Putamen (tissue), 1 donor: Measurements from ENCODE around the gene FN1.
"Not testable (repeated sequence)": the region's sequence is repeated elsewhere in the genome, so short reads cannot be mapped to it uniquely, and the experiment has no call there.

ENCODE experiments used
- DNase-seq: peaks from one replicate; pipeline ENCODE4 v3.0.0-alpha.2; 2016; ENCODE audit warnings: low spot score

FN1 gene

GRCh38 chr2:215364157-215365155, 71.4 kb downstream of the FN1 start:
- DNase-seq, result no peak

DNA sequence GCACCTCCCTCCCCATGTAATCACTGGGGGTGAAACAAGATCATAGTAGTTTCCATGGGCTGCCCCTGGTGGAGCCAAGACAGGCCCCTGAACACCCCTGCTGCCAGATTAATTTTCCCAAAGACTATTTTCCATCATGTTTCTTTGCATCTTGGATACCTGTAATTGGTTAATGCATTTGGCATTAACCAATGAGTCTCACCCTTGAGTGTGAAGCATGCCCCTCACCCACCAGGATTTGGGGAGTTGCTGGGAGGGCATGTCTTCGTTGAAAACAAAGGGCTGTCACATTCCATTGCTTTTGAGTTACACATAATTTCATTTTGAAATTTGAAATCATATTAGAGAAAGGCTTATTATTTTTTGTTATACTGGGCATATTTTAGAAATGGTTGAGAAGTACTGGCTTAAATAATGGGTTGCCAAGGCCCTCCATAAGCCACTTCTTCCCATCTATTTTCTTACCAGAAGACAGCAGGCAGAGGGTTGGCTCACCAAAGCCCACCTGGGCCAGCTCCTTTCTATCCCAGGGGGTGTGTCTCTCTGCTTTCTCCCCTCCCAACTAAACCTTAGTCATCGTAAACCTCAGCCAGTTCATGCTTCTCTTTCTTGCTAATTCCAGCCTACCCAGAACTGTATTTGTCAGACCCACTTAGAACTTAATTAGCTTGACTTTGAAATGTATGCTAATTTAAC, 72.3 kb downstream of the FN1 start:
- DNase-seq, result no peak

GRCh38 chr2:215363039-215363438, 72.8 kb downstream of the FN1 start:
- DNase-seq, result no peak

- DNase-seq, result no peak
Observed at GRCh38 chr2:215362562-215362904, 73.3 kb downstream of the FN1 start.

DNA sequence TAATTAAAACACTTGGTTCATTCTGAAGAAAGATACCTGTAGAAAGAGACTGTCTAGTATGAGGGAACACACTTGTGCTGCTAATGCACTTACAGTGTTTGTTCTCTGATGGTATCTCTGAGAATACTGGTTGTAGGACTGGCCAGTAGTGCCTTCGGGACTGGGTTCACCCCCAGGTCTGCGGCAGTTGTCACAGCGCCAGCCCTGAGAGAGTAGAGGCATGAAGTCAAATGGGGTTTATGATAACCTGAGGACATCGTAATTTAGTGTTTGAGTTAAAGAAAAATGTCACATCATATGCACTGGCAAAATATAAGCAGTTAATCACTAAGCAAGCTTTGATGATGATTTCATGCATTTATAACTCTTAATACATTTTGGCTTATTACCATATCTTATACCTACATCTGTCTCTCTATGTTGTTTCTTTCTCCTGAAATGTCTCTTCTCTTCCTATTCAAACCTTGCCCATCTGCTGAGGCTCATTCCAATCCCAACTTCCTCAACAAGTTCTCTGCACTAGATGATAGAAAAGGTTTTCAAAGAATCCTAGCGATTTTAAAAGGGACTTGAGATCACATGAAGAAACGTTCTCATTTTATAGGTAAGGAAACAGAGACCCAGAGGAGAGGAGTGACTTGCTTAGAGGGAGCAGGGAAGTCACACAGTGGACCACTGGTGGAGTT, 73.8 kb downstream of the FN1 start:
- DNase-seq, result no peak

DNA sequence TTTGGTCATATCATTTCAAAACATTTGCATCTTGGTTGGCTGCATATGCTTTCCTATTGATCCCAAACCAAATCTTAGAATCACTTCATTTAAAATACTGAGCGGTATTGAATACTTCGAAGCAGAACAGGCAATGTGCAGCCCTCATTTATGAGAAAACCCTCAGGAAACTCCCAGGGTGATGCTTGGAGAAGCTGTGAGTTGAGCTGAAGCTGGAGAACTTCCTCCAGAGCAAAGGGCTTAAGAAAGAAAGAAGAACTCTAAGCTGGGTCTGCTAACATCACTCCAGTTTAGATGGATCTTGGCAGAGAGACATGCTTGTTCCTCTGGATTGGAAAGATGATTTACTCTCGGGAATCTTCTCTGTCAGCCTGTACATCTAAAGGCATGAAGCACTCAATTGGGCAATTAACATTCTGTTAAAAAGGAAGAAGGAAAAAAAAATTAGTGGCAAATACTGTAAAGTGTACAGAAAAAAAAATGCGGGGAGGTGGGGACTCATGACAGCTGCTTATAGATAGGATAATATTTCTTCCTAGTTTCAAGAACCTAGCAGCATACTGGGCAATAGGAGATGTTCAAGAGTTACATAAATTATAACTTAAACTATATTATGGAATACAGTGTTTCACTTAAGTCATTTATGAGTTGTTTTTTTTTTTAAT, 74.5 kb downstream of the FN1 start:
- DNase-seq, result no peak

- DNase-seq, result no peak
Observed at GRCh38 chr2:215360596-215360995, 75.3 kb downstream of the FN1 start.

DNA sequence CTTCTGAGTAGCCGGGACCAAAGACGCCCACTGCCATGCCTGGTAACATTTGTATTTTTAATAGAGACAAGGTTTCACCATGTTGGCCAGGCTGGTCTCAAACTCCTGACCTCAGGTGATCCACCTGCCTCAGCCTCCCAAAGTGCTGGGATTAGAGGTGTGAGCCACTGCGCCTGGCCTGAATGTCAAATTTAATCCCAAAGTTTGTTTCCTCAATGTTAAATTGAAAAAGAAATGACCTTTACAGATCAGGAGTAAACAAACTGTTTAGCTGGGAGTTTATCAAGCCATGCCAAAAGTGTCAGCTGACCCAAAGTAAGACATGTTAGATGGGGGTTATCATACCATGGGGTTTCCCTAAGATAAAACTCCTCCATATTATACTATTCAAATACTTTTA, 75.8 kb downstream of the FN1 start:
- not testable (repeated sequence) for DNase-seq

DNA sequence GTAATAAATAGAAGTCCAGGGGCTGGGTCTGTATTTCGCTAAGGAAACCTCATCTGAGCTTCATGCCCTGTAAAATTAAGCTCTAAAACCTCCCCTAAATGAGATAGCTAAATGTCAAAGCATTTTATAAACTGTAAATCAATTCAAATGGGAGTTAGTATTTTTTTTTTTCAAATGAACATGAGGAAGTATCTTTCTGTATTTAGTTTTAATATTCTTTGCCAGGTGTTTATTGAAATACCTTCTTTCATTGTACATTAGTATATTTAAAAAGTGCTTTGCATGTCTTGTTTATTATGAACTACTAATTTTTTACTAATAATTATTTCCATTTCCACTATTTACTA, 76.3 kb downstream of the FN1 start:
- no peak for DNase-seq

- DNase-seq, result no peak
Observed at GRCh38 chr2:215358891-215359575, 76.8 kb downstream of the FN1 start.

- DNase-seq, result no peak
Observed at GRCh38 chr2:215358312-215358845, 77.5 kb downstream of the FN1 start.

DNA sequence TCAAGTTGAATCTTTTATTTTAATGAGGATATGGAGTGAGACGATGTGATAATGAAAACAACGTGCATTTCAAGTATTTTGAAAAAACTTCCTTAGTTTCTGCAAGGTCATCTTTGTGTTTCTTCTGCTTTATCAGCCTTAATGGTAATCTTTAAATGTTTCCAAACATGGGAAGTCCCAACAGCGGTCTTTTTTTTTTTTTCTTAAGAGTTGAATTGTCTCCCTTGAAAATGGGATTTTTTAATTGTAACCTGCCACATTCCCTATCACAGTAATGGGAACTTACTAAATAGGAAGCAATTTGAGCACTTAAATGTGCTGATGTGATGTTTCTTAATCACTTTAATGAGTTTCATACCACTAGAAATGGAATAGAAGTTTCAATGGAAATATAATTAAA, 78.2 kb downstream of the FN1 start:
- DNase-seq, result no peak

DNA sequence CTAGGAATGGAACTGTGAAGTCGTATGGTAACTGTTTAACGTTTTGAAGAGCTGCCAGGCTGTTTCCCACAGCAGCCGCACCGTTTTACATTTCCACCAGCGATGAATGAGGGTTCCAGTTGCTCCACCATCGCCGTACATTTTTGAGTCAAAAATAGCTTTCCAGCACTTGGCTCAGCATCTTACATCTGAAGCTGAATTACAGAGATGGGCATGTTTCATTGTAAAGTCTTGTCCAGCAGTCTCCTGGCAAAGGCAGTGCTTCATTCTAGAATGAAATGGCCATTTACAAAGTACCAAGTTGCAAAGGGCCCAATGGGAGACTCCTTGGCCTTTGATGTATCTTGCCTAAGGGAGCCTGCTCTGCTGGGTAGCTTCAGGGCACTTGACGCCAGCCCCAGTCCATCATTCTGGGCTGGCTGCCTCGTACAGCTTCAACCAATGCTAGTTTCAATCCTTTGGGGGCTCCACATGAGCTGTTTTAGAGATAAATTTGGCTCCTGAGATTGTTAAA, 78.9 kb downstream of the FN1 start:
- DNase-seq, result no peak

DNA sequence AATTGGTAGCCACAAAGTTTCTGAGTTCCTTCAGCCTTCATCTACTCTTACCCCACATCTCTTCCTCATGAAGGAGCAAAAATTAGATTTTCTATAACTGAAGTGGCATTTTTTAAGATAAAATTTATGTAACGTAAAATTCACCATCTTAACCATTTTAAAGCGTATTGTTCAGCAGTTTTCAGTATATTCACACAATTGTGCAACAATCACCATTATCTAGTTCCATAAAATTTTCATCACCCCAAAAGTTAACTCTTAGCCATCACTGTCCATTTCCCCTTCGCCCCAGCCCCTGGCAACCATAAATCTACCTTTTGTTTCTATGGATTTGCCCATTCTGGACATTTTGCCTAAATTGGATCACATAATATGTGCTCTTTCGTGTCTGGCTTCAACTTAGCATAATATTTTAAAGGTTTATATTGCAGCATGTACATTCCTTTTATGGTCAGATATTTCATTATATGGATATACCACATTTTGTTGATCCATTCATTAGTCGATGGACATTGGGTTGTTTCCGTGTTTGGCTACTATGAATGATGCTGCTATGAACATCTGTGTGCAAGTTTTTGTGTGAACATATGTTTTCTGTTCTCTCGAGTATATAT, 79.4 kb downstream of the FN1 start:
- no peak for DNase-seq

DNA sequence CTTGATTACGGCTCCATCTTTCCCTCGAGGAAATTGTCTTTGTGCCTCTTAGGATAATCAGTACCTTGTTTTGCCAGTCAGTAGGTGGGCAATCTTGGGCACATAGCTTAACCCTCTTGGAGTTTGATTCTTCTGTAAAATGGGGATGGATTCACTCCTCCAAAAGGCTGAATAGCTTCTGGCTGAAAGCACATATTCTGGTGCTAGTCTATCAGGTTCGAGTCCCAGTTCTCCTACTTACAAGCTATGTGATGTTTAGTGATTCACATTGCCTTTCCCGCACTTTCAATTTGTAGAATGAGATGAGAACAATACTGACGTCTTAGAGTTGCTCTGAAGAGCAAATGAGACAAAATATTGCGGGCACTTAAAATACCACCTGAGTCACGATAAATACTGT, 80.1 kb downstream of the FN1 start:
- DNase-seq, result no peak

GRCh38 chr2:215354771-215355695, 80.8 kb downstream of the FN1 start:
- DNase-seq, result no peak

GRCh38 chr2:215352602-215353001, 83.3 kb downstream of the FN1 start:
- no peak for DNase-seq

GRCh38 chr2:215347878-215348277, 88.0 kb downstream of the FN1 start:
- no peak for DNase-seq

DNA sequence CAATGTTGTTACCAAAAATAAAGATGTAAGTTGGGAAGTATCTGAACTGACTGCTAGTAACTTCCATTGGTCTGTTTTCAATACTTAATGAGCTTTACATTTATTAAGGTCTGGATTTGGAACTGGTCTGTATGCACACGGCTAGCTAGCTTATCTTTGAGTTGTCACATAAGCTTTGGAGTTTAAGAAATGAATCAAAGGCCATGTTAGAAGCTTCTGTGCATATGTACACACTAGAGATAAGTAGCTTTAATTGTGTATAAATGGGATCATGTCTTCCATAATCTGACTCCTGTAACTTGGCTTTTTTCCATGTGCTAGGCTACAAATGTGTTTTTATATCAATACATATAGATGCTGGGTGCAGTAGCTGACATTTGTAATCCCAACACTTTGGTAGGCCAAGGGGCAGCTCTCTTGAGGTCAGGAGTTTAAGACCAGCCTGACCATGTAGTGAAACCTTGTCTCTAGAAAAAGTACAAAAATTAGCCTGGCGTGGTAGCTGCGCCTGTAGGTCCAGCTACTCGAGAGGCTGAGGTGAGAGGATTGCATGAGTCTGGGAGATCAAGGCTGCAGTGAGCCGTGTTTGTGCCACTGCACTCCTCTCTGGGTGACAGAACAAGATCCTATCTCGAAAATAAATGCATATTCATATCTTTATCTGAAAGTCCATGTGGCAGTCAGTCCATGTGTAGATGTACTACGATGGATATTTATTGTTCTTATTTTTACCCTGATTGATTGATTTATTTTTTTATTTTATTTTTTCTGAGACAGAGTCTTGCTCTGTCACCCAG, 96.8 kb downstream of the FN1 start:
- DNase-seq, result no peak
